HFFc6 (cell line): ENCODE data around the gene FOXC1. TPM values are rescaled to one million over a fixed set of nuclear protein-coding genes. Genes with fewer than 3 reads are reported as not detected.

ENCODE experiments used
- DNase-seq: peaks from one replicate; pipeline ENCODE4 v3.0.0-alpha.2; 2018
- H3K27ac Mint-ChIP-seq: 2 replicates; pipeline ENCODE4 v1.8.0; 2020; ENCODE audit warnings: mild to moderate bottlenecking, mixed read lengths
- H3K27me3 Mint-ChIP-seq: 2 replicates; pipeline ENCODE4 v1.8.0; 2021; ENCODE audit warnings: mild to moderate bottlenecking, moderate library complexity, mixed read lengths; ENCODE audit not compliant: insufficient read depth
- H3K36me3 Mint-ChIP-seq: 2 replicates; pipeline ENCODE4 v1.8.0; 2021; ENCODE audit warnings: low read depth, mixed read lengths
- H3K4me1 Mint-ChIP-seq: 2 replicates; pipeline ENCODE4 v1.8.0; 2020; ENCODE audit warnings: low read depth, mixed read lengths
- H3K4me3 Mint-ChIP-seq: 2 replicates; pipeline ENCODE4 v1.8.0; 2020; ENCODE audit warnings: mild to moderate bottlenecking, moderate library complexity, mixed read lengths
- H3K9me3 Mint-ChIP-seq: 2 replicates; pipeline ENCODE4 v1.8.0; 2020; ENCODE audit warnings: mild to moderate bottlenecking, mixed read lengths
- CTCF ChIP-seq: fragments of 200-600 bp; sonication (generic); IDR thresholded peaks from 2 replicates; pipeline ENCODE4 v1.5.0; 2021; ENCODE audit warnings: antibody characterized with exemption, mild to moderate bottlenecking
- total RNA-seq, 6 experiments: library from RNA; stranded (reverse); fragmentation: NEBNext Ultra II Directional; extraction: Animal tissue kit (Norgen Biotek cat#: 25700); gene quantifications; 2 replicates in 1 of 6; 3 replicates in 5 of 6; pipeline ENCODE4 v1.2.3, GENCODE V29; 2021

The FOXC1 gene
- total RNA-seq, 6 experiments from 2014 or later: 15.8 to 18.0 (median 16.9) TPM

DNA sequence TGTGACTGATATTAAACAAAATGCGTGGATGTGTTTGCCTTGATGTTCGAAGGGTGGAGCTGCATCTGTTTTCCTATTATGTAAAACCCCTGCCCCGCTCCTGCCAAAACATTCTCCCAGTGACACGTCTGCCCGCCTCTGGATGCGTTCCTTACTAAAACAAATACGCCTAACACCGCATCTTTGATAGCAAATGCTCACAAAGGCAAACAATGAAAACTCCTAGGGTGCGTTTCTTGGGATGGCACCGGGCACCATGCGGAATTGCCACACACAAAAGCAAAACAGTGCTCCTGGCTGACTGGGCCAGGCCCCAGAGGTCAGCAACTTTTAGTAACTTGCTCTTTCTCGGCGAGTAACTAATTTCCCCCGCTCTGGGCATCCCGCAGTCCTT is 9.0 kb upstream of the FOXC1 start:
- Mint-ChIP-seq H3K9me3 (no peaks in the 10 kb centered on the region), H3K4me1 (peaks cover 24% of the 10 kb centered on the region), H3K27ac (no peak overlapping the region)

GRCh38 chr6:1601158-1602048 is 8.3 kb upstream of the FOXC1 start:
- DNase-seq: no peak
- Mint-ChIP-seq H3K27me3 (peaks cover 27% of the 10 kb centered on the region), H3K27ac (no peak overlapping the region), H3K4me1 (peaks cover 26% of the 10 kb centered on the region), H3K36me3 (no peaks in the 10 kb centered on the region), H3K4me3 (no peak overlapping the region), H3K9me3 (no peaks in the 10 kb centered on the region)
- no peak for TF ChIP-seq CTCF

More for the DNA sequence above, 9.0 kb upstream of the FOXC1 start:
- Mint-ChIP-seq H3K36me3 (no peaks in the 10 kb centered on the region), H3K4me3 (no peak overlapping the region), H3K27me3 (peaks cover 24% of the 10 kb centered on the region)
- no peak for TF ChIP-seq CTCF
- DNase-seq: no peak

- TF ChIP-seq CTCF: no peak
- DNase-seq: no peak
- no peak overlapping the region for H3K4me3 Mint-ChIP-seq
- H3K27me3 Mint-ChIP-seq: peaks cover 32% of the 10 kb centered on the region
- H3K4me1 Mint-ChIP-seq: peaks cover 33% of the 10 kb centered on the region
- H3K27ac Mint-ChIP-seq: no peak overlapping the region
- H3K9me3 Mint-ChIP-seq: no peaks in the 10 kb centered on the region
- H3K36me3 Mint-ChIP-seq: peaks cover 3% of the 10 kb centered on the region; the same call in 1 of the 2 replicates
Observed at GRCh38 chr6:1602049-1602713, 7.5 kb upstream of the FOXC1 start.

GRCh38 chr6:1603708-1604107 is 6.0 kb upstream of the FOXC1 start:
- Mint-ChIP-seq H3K27ac (no peak overlapping the region), H3K9me3 (no peaks in the 10 kb centered on the region), H3K4me1 (peaks cover 35% of the 10 kb centered on the region), H3K4me3 (no peak overlapping the region), H3K27me3 (peaks cover 45% of the 10 kb centered on the region), H3K36me3 (peaks cover 15% of the 10 kb centered on the region)
- DNase-seq: no peak
- no peak for TF ChIP-seq CTCF

- TF ChIP-seq CTCF: peak; percentile 99
- Mint-ChIP-seq H3K4me1 (peaks cover 36% of the 10 kb centered on the region), H3K4me3 (no peak overlapping the region; the same call in 1 of the 2 replicates)
Observed at GRCh38 chr6:1604158-1605003, 5.3 kb upstream of the FOXC1 start.

More at GRCh38 chr6:1604158-1605003, 5.3 kb upstream of the FOXC1 start:
- Mint-ChIP-seq H3K36me3 (peaks cover 16% of the 10 kb centered on the region), H3K27me3 (peaks cover 45% of the 10 kb centered on the region), H3K27ac (no peak overlapping the region), H3K9me3 (no peaks in the 10 kb centered on the region)
- no peak for DNase-seq
